ENCODE results near the gene DPM1. TPM values are rescaled to one million over a fixed set of nuclear protein-coding genes. Genes with fewer than 3 reads are reported as not detected.

The DPM1 gene
- total RNA-seq (69.5 TPM), polyA plus RNA-seq (80.9 TPM)
- long read RNA-seq, donor 1, partial matches to known transcripts = 7 of 9 reads
- long read RNA-seq, donor 1, other reads (novel, unspliced or antisense) = 0 of 9 reads
- long read RNA-seq, donor 2, transcript DPM1-203 (9 exons, 1,075 nt) = major isoform, 16 of 108 reads
- long read RNA-seq, donor 2, partial matches to known transcripts = 86 of 108 reads
- long read RNA-seq, donor 2, other reads (novel, unspliced or antisense) = 5 of 108 reads
- long read RNA-seq, donor 3, transcript DPM1-201 (10 exons, 1,161 nt) = minor isoform, 5 of 186 reads
- long read RNA-seq, donor 3, transcript DPM1-203 (9 exons, 1,075 nt) = major isoform, 29 of 186 reads
- long read RNA-seq, donor 3, partial matches to known transcripts = 123 of 186 reads
- long read RNA-seq, donor 3, other reads (novel, unspliced or antisense) = 28 of 186 reads
- long read RNA-seq, donor 4, partial matches to known transcripts = 32 of 43 reads
- long read RNA-seq, donor 4, other reads (novel, unspliced or antisense) = 8 of 43 reads
- long read RNA-seq, donor 5, transcript DPM1-203 (9 exons, 1,075 nt) = major isoform, 25 of 194 reads
- long read RNA-seq, donor 5, partial matches to known transcripts = 130 of 194 reads
- long read RNA-seq, donor 5, other reads (novel, unspliced or antisense) = 38 of 194 reads
- long read RNA-seq, donor 6, partial matches to known transcripts = 27 of 37 reads
- long read RNA-seq, donor 6, other reads (novel, unspliced or antisense) = 6 of 37 reads
- long read RNA-seq, donor 7, transcript DPM1-203 (9 exons, 1,075 nt) = major isoform, 16 of 97 reads
- long read RNA-seq, donor 7, partial matches to known transcripts = 58 of 97 reads
- long read RNA-seq, donor 7, other reads (novel, unspliced or antisense) = 21 of 97 reads
- long read RNA-seq, donor 8, partial matches to known transcripts = 10 of 21 reads
- long read RNA-seq, donor 8, other reads (novel, unspliced or antisense) = 7 of 21 reads
- long read RNA-seq, donor 9, transcript DPM1-203 (9 exons, 1,075 nt) = major isoform, 12 of 55 reads
- long read RNA-seq, donor 9, partial matches to known transcripts = 34 of 55 reads
- long read RNA-seq, donor 9, other reads (novel, unspliced or antisense) = 8 of 55 reads
- long read RNA-seq, donor 10, transcript DPM1-203 (9 exons, 1,075 nt) = major isoform, 14 of 59 reads
- long read RNA-seq, donor 10, partial matches to known transcripts = 32 of 59 reads
- long read RNA-seq, donor 10, other reads (novel, unspliced or antisense) = 9 of 59 reads

- Histone ChIP-seq H3K4me3 (ENCODE audit: low read length in 2 of 2) (peak within 1 kb of the TSS; percentile 96 to 98), H3K9me3 (ENCODE audit: control insufficient read depth in 2 of 2, insufficient read depth in 1 of 2, low read length in 1 of 2) (no peaks in the 10 kb centered on the region), H3K36me3 (ENCODE audit: control insufficient read depth in 2 of 2, insufficient read depth in 2 of 2, low read length in 1 of 2) (peaks cover 3 to 14% of the 10 kb centered on the region in 2 donors), H3K4me1 (ENCODE audit: control insufficient read depth in 2 of 2, insufficient read depth in 2 of 2, low read length in 2 of 2) (peaks cover 20 to 23% of the 10 kb centered on the region in 2 donors), H3K27me3 (ENCODE audit: control insufficient read depth in 2 of 2, insufficient read depth in 1 of 2, low read length in 1 of 2) (no peaks in the 10 kb centered on the region), H3K27ac (ENCODE audit: low read depth in 1 of 2, low read length in 1 of 2) (peak within 1 kb of the TSS; percentile 85)
- peak in 4 of 9 donors; percentile 3 to 94 (median 50) for DNase-seq (ENCODE audit: low read depth in 6 of 9, low spot score in 9 of 9)
- under 1% methylated on average over 52 of the region's 52 CpGs for WGBS
These were observed at the start of gene DPM1 for GRCh38 chr20:50957798-50958614. DPM1 (minus strand) TSS chr20:50958532; CDS start chr20:50958523, 9 bp downstream.

GRCh38 chr20:51005214-51005613 lies 46.9 kb upstream of the DPM1 start:
- Histone ChIP-seq H3K36me3 (ENCODE audit: control insufficient read depth in 2 of 2, insufficient read depth in 2 of 2, low read length in 1 of 2) (no peaks in the 10 kb centered on the region), H3K27me3 (ENCODE audit: control insufficient read depth in 2 of 2, insufficient read depth in 1 of 2, low read length in 1 of 2) (peaks cover 0 to 3% of the 10 kb centered on the region in 2 donors), H3K9me3 (ENCODE audit: control insufficient read depth in 2 of 2, insufficient read depth in 1 of 2, low read length in 1 of 2) (no peaks in the 10 kb centered on the region), H3K4me3 (ENCODE audit: low read length in 2 of 2) (no peak overlapping the region), H3K4me1 (ENCODE audit: control insufficient read depth in 2 of 2, insufficient read depth in 2 of 2, low read length in 2 of 2) (no peaks in the 10 kb centered on the region), H3K27ac (ENCODE audit: low read depth in 1 of 2, low read length in 1 of 2) (no peak overlapping the region)
- WGBS = 97% methylated on average over 7 of the region's 7 CpGs
- DNase-seq (ENCODE audit: low read depth in 6 of 9, low spot score in 9 of 9) = no peak

GRCh38 chr20:51004781-51005180 lies 46.4 kb upstream of the DPM1 start:
- H3K9me3 ChIP-seq (ENCODE audit: control insufficient read depth in 2 of 2, insufficient read depth in 1 of 2, low read length in 1 of 2) = no peaks in the 10 kb centered on the region
- no peaks in the 10 kb centered on the region for H3K36me3 ChIP-seq (ENCODE audit: control insufficient read depth in 2 of 2, insufficient read depth in 2 of 2, low read length in 1 of 2)

GRCh38 chr20:51004305-51004727 lies 46.0 kb upstream of the DPM1 start:
- Histone ChIP-seq H3K27me3 (ENCODE audit: control insufficient read depth in 2 of 2, insufficient read depth in 1 of 2, low read length in 1 of 2) (no peaks in the 10 kb centered on the region), H3K4me1 (ENCODE audit: control insufficient read depth in 2 of 2, insufficient read depth in 2 of 2, low read length in 2 of 2) (no peaks in the 10 kb centered on the region), H3K4me3 (ENCODE audit: low read length in 2 of 2) (no peak overlapping the region), H3K9me3 (ENCODE audit: control insufficient read depth in 2 of 2, insufficient read depth in 1 of 2, low read length in 1 of 2) (no peaks in the 10 kb centered on the region), H3K36me3 (ENCODE audit: control insufficient read depth in 2 of 2, insufficient read depth in 2 of 2, low read length in 1 of 2) (no peaks in the 10 kb centered on the region), H3K27ac (ENCODE audit: low read depth in 1 of 2, low read length in 1 of 2) (no peak overlapping the region)
- WGBS = 97% methylated on average over 44 of the region's 44 CpGs
- DNase-seq (ENCODE audit: low read depth in 6 of 9, low spot score in 9 of 9) = no peak

More at GRCh38 chr20:51004781-51005180, 46.4 kb upstream of the DPM1 start:
- WGBS = 96% methylated on average over 9 of the region's 9 CpGs
- Histone ChIP-seq H3K27me3 (ENCODE audit: control insufficient read depth in 2 of 2, insufficient read depth in 1 of 2, low read length in 1 of 2) (peaks cover 0 to under 1% of the 10 kb centered on the region in 2 donors), H3K4me3 (ENCODE audit: low read length in 2 of 2) (no peak overlapping the region), H3K4me1 (ENCODE audit: control insufficient read depth in 2 of 2, insufficient read depth in 2 of 2, low read length in 2 of 2) (no peaks in the 10 kb centered on the region), H3K27ac (ENCODE audit: low read depth in 1 of 2, low read length in 1 of 2) (no peak overlapping the region)
- no peak for DNase-seq (ENCODE audit: low read depth in 6 of 9, low spot score in 9 of 9)

GRCh38 chr20:51003753-51004152 lies 45.4 kb upstream of the DPM1 start:
- no peaks in the 10 kb centered on the region for H3K9me3 ChIP-seq (ENCODE audit: control insufficient read depth in 2 of 2, insufficient read depth in 1 of 2, low read length in 1 of 2)
- no peaks in the 10 kb centered on the region for H3K4me1 ChIP-seq (ENCODE audit: control insufficient read depth in 2 of 2, insufficient read depth in 2 of 2, low read length in 2 of 2)
- WGBS = 90% methylated on average over 21 of the region's 21 CpGs
- no peak overlapping the region for H3K4me3 ChIP-seq (ENCODE audit: low read length in 2 of 2)
- no peaks in the 10 kb centered on the region for H3K36me3 ChIP-seq (ENCODE audit: control insufficient read depth in 2 of 2, insufficient read depth in 2 of 2, low read length in 1 of 2)
- no peaks in the 10 kb centered on the region for H3K27me3 ChIP-seq (ENCODE audit: control insufficient read depth in 2 of 2, insufficient read depth in 1 of 2, low read length in 1 of 2)
- H3K27ac ChIP-seq (ENCODE audit: low read depth in 1 of 2, low read length in 1 of 2) = no peak overlapping the region
- DNase-seq (ENCODE audit: low read depth in 6 of 9, low spot score in 9 of 9) = no peak

GRCh38 chr20:51002633-51003032 lies 44.3 kb upstream of the DPM1 start:
- Histone ChIP-seq H3K27me3 (ENCODE audit: control insufficient read depth in 2 of 2, insufficient read depth in 1 of 2, low read length in 1 of 2) (no peaks in the 10 kb centered on the region), H3K4me3 (ENCODE audit: low read length in 2 of 2) (no peak overlapping the region), H3K4me1 (ENCODE audit: control insufficient read depth in 2 of 2, insufficient read depth in 2 of 2, low read length in 2 of 2) (no peaks in the 10 kb centered on the region), H3K27ac (ENCODE audit: low read depth in 1 of 2, low read length in 1 of 2) (no peak overlapping the region), H3K36me3 (ENCODE audit: control insufficient read depth in 2 of 2, insufficient read depth in 2 of 2, low read length in 1 of 2) (no peaks in the 10 kb centered on the region), H3K9me3 (ENCODE audit: control insufficient read depth in 2 of 2, insufficient read depth in 1 of 2, low read length in 1 of 2) (no peaks in the 10 kb centered on the region)
- WGBS = 86% methylated on average over 7 of the region's 7 CpGs
- DNase-seq (ENCODE audit: low read depth in 6 of 9, low spot score in 9 of 9) = no peak

GRCh38 chr20:51001430-51002265 lies 43.3 kb upstream of the DPM1 start:
- H3K9me3 ChIP-seq (ENCODE audit: control insufficient read depth in 2 of 2, insufficient read depth in 1 of 2, low read length in 1 of 2) = no peaks in the 10 kb centered on the region
- 92% methylated on average over 20 of the region's 20 CpGs for WGBS
- peaks cover 0 to under 1% of the 10 kb centered on the region in 2 donors for H3K27me3 ChIP-seq (ENCODE audit: control insufficient read depth in 2 of 2, insufficient read depth in 1 of 2, low read length in 1 of 2)

More at GRCh38 chr20:51001430-51002265, 43.3 kb upstream of the DPM1 start:
- Histone ChIP-seq H3K4me1 (ENCODE audit: control insufficient read depth in 2 of 2, insufficient read depth in 2 of 2, low read length in 2 of 2) (no peaks in the 10 kb centered on the region), H3K27ac (ENCODE audit: low read depth in 1 of 2, low read length in 1 of 2) (no peak overlapping the region), H3K36me3 (ENCODE audit: control insufficient read depth in 2 of 2, insufficient read depth in 2 of 2, low read length in 1 of 2) (no peaks in the 10 kb centered on the region), H3K4me3 (ENCODE audit: low read length in 2 of 2) (no peak overlapping the region)
- DNase-seq (ENCODE audit: low read depth in 6 of 9, low spot score in 9 of 9) = no peak

Data from thymus (tissue), 14 donors.